HG03565 (cell line): ENCODE measurements around the gene LTBP4.

Experiments used
- ATAC-seq: cut with Tn5 transposase; IDR thresholded peaks from one replicate; pipeline ENCODE4 v1.9.1; 2021; ENCODE audit warnings: mild to moderate bottlenecking, moderate library complexity; ENCODE audit not compliant: unreplicated experiment

The LTBP4 gene

DNA sequence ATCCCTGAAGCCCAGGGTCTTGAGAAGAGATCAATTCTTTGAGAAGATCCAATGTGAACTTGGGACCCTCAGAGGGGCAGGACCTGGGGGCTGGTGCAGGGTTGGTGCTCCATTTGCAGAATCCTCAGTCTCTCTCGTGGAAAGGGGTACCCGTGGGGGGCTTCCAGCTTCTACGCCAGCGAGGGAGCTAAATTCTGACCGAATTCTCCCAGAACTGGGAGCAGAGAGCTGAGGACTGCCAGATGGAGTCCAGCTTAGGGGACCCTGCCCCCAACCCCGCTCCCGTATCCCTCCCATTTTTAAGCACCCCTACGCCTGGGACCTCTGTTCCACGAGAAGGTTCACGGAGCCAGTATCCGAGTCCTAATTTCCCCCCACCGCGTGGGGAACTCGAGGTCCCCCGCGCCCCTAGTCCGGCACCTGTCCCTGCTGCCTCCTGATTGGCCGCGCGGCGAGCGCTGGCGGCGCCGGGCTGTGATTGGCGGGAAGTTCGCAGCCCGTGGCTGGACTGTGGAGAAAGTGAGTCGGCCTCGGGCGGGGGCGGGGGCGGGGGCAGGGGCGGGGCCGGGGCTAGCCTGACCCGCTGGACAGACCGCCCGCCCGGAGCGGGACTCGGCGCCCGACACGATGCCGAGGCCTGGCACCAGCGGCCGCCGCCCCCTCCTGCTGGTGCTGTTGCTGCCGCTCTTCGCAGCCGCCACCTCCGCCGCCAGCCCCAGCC lies 4.4 kb upstream of the LTBP4 start:
- ATAC-seq: no peak

DNA sequence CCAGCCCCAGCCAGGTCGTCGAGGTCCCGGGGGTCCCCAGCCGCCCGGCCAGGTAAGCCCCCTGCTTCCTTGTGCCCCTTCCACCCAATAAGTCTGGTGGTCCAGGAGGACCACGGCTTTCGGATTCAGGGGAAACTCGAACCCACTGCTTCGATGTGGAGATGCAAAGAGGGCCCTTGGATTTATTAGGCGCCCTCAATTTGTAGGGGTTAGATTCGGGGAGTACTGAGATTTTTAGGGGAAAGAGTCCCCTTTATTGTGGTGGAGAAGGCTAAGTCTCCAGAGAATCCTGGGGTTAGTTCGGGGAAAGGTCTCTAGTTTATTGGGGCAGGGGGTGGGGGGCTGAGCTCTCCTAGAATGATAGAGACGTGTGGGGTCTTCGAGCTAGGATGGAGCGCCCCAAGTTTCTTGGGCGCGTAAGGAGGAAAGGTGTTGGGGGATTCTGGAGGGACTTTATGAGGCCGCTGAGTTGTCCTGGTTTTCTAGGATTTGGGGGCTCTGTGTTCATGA lies 3.8 kb upstream of the LTBP4 start:
- ATAC-seq: no peak

DNA sequence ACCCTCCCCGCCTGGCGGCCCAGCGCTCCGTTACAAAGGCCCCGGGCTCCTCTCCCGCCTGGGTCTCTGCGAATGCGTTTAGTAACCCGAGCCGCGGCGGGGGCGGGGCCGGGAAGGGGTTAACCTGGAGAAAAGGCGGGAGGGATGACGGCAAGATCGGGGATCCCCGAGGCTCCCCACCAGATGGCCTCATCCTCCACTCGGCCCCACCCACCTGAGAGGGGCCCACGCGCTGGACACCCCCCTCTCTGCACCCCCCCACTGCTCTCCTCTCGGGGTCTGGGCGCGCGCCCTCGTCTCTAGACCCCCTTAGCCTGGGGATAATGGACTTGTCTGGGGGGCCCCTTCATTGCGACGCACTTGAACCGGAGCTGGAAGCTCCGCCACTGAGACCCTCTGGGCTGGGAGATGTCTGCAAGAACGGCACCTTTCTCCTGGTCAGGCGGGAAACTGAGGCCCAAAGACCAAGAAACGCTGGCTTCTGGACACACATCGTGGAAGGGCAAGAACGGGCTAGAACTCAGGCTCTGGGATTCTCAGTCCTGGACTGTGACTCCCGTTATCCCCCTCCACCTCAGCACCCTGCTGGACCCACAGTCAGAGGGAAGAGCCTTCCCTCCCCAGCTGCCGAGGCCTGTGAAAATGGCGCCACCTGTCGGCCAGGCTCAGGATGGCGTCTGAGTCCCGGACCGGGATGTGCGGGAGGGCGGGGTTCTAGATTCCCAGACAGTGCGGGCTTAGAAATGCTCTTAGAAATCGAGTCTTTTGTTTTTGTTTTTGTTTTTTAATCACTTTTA lies 2.9 kb upstream of the LTBP4 start:
- ATAC-seq: no peak

DNA sequence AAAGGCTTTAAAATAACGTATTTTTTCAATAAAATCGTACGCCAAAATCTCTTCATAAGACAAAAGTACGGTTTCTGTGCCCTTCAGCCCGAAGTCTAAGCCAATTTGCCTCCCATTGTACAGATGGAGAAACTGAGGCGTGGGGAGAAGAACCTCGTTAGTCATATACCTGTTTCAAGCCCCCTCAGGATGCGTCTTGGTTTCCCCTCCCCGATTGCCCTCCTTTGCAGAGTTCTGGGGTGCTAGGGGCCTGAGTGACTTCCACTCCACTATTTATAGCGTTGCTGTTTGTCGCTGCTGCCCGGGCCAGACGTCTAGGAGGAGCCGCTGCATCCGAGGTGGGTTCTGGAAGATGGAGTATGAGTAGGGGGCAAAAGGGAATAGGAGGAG lies 2.3 kb upstream of the LTBP4 start:
- no peak for ATAC-seq

DNA sequence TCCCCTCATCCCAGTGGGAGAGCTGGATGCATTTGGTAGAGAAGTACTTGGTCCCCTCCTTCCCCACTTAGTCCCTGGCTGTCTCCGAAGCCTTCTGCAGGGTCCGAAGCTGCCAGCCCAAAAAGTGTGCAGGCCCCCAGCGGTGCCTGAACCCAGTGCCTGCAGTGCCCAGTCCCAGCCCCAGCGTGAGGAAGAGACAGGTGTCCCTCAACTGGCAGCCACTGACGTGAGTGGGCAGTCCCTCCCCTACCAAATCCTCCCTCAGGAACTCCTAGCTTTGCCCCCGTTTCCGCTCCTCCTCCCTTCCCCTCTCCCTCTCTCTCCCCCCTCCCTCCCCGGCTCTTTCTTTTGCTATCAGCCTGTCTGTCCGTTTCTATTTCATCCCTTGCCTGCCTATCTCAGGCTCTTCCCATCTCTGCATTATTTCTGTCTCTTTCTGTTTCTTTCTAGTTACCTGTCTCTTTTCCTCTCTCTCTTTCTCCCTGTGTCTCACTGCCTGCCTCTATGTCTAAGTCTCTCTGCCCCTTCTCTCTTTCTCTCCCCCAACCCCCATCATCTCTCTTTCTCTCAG lies 1.8 kb upstream of the LTBP4 start:
- ATAC-seq: no peak

DNA sequence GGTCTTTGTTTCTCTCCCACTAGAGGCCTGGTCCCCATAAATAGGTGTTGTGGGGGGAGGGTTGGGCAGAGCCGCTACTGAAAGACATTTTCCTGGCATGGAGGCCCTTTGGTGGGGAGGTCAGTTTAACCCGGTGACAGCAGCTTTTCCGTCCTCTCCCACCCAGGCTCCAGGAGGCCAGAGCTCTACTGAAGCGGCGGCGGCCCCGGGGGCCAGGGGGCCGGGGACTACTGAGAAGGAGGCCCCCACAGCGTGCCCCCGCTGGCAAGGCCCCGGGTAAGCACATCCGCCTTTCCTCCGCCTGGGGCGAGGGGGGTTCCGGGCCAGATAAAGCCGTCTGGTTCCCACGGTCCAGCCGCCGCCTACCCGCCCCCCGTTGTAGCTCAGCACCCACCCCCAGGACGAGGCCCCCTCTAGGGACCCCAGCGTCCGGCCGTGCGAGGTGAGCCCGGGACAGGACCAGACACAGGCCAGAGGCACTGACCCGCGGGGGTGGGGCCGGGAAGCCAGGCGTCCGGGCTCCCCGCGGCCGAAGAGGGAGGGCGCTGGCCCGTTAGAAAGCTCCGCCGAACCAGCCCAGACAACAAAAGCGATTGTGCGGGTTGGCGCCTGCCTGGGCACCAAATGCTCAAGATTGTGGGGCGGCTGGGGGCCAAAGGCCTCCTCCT lies 1.1 kb upstream of the LTBP4 start:
- no peak for ATAC-seq

DNA sequence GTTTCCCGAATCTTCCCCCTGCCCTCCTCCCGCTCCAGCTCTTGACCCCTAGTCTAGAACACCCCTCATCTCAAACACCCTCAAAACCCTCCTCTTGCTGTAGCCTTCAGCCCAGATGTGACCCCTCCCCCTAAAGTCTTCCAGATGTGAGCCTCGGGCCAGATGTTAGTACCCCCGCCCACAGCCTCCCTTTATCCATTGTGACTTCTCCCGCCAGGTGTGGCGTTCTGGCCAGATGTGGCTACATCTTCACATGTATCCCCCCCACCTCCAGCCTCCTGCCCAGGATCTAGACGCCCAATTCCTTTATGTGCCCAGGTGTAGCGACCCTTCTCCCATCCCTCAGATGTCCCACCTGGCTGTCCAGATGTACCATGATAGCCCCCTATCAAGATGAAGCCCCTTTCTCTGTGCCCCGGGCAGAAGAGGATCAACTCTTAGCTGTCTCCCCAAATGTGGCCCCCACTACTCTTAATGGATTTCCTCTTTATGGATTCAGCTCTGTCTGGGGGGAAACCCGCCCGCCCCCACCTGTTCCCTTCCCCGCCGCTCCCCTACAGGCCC lies 517 bp upstream of the LTBP4 start:
- no peak for ATAC-seq

DNA sequence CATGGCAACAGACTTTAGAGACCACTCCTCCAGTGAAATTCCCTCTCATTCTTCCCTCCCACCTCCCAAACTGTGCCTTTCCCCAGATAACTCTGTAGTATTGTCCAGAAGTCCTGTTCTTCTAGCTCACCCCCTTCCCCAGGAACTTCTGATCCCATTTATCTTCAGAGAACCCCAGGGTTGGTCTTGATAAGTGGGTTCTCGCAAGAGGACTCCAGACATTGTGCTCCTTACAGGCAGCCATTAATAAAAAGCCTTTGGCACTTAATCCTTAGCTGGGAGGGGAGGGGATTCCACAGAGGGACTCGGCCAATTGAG lies 1.9 kb downstream of the LTBP4 start:
- ATAC-seq: no peak

DNA sequence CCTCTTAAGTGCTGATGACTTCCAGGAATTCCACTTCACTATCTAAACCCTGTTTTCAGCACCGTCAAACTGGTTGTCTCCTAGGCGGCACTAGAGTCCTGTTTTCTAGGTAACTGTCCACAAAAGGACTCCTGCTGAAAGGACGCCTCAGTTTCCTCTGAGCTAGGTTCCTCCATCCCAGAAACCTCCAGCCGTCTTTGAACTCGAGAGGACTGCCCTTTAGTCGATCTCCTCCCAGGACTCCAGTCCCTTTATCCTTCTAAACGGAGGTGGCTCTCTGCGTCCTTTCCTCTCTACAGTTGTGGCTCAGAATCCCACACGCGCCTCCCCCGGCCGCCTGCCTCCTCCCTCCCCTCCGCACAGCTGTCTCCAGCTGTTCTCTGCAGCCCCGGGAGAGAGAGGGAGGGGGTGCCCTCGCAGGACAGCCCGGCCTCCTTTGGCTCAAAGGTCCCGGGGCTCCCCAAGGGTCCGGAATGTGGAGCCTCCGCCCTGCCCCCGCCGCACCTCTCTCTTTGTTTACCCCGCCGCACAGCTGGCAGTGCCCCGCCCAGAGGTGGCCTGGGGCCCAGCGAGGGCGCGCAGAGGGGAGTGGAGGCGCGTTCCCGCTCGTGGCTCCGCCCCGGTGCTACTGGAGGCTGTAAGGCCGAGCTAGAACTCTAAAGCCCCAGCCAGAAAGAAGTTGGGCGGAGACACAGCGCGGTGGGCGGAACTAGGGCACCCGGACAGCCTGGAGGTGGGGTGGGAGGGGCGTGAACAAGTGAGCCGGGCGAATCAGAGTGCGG lies 2.4 kb downstream of the LTBP4 start:
- peak; percentile 50 for ATAC-seq

DNA sequence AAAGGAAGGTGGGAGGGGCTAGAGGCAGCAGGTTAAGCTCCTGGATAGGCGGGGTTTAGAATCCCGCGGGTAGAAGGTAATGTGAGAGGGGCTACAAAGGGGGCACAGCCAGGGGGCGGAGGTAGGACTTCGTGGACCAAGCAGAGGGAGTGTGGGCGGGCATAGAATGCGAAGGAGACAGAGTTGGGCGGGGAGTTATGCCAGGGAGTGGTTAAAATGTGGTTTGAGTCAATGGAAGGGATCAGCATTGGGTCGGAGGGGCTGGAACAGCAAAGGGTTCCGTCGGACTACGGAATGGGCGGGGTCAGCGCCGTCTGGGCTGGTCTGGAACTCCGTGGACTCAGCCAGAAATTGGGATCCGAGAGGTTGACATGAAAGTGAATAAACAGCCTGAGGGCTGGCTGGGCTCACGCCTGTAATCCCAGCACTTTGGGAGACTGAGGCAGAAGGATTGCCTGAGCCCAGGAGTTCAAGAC lies 3.0 kb downstream of the LTBP4 start:
- ATAC-seq: no peak

DNA sequence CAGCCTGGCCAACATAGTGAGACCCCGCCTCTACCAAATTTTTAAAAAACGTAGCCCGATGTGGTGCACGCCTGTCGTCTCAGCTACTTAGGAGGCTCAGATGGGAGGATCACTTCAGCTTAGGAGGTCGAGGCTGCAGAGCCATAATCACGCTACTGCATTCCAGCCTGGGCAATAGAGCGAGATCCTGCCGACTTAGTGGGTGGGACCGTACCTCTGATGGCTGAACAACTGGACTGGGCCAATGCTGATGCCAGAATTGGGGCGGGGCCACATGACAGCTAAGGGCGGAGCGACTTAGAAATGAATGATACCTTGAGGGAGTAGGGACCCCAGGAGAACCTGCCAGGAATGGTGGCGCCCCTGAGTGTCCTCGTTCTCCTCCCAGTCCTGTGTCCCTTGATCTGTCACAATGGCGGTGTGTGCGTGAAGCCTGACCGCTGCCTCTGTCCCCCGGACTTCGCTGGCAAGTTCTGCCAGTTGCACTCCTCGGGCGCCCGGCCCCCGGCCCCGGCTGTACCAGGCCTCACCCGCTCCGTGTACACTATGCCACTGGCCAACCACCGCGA lies 3.6 kb downstream of the LTBP4 start:
- no peak for ATAC-seq

DNA sequence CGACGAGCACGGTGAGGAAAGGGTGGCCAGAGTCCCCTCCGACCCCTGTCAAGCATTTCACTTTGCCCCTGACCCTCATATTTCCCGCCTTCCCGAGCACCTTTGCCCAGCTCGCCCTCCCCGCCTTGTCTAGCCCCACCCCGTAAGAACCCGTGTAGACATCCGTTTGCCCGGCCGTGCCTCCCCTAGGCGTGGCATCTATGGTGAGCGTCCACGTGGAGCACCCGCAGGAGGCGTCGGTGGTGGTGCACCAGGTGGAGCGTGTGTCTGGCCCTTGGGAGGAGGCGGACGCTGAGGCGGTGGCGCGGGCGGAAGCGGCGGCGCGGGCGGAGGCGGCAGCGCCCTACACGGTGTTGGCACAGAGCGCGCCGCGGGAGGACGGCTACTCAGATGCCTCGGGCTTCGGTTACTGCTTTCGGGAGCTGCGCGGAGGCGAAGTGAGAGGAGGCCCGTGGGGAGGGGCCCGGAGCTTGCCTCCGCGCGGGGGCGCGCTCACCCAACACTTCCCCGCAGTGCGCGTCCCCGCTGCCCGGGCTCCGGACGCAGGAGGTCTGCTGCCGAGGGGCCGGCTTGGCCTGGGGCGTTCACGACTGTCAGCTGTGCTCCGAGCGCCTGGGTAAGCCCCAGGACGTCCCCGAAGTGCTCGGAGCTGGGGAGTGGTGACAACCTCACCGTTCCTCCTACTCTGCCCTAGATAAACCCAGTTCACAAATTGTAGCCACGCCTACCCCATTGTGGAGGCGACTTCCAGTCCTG lies 4.2 kb downstream of the LTBP4 start:
- no peak for ATAC-seq

DNA sequence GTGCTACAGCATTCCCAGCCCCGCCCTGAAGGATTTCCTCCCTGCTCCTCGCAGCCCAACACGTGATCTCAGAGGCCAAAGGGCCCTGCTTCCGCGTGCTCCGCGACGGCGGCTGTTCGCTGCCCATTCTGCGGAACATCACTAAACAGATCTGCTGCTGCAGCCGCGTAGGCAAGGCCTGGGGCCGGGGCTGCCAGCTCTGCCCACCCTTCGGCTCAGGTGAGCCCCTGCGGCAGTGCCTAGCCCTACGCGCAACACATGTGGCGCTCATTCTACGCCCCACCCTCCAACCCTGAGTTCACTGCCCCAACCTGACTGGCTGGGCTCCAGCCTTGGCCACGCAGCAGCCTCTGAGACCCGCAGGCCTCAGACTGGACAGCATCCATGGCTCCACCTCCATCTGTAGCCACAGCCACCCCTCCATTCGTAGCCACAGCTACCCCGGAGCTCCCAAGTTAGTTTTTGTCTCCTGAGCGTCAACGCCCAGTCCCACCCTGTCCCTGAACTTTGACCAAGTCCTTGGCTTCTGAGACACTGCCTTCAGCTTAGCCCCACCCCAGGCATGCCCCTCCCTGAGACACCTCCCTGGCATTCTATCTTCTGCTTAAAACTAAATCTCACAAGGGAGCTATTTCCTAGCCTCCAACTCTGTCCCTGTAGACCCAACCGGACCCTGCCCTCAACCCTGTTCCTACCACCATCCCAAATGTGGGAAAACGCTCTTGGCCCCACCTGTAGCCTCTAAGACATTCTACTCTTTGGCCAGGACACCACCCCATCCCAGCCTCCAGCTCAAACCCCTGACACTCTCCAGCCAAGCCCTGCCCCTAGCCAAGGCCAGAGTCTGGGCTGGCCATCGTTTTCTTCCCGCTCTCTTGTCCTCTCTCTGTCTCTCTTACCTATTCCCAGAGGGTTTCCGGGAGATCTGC lies 6.4 kb downstream of the LTBP4 start:
- ATAC-seq: no peak

DNA sequence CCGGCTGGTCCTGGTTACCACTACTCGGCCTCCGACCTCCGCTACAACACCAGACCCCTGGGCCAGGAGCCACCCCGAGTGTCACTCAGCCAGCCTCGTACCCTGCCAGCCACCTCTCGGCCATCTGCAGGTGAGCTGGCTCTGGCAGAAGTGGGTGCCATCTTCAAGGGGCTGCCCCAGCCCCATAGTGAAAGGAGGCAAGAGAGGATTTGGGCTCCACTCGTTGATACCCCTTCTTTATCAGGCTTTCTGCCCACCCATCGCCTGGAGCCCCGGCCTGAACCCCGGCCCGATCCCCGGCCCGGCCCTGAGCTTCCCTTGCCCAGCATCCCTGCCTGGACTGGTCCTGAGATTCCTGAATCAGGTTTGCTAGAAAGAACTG lies 7.1 kb downstream of the LTBP4 start:
- no peak for ATAC-seq

DNA sequence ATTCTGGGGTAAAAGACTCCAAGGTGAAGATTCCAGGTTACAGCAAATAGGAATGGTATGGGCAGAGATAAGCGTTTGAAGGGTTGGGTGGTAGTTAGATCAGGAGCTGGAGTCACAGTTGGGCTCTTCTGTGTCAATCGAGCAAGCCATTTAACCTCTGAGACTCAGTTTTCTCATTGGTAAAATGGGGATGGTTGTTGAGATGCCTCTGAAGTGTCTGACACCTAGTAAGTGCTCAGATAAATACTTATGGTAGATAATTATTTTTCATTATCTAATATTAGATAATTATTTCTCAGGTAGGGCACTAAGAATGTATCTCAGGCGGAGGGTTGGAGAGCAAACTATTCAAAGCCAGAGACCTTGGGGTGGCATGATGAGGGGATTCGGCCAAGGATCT lies 7.8 kb downstream of the LTBP4 start:
- no peak for ATAC-seq

DNA sequence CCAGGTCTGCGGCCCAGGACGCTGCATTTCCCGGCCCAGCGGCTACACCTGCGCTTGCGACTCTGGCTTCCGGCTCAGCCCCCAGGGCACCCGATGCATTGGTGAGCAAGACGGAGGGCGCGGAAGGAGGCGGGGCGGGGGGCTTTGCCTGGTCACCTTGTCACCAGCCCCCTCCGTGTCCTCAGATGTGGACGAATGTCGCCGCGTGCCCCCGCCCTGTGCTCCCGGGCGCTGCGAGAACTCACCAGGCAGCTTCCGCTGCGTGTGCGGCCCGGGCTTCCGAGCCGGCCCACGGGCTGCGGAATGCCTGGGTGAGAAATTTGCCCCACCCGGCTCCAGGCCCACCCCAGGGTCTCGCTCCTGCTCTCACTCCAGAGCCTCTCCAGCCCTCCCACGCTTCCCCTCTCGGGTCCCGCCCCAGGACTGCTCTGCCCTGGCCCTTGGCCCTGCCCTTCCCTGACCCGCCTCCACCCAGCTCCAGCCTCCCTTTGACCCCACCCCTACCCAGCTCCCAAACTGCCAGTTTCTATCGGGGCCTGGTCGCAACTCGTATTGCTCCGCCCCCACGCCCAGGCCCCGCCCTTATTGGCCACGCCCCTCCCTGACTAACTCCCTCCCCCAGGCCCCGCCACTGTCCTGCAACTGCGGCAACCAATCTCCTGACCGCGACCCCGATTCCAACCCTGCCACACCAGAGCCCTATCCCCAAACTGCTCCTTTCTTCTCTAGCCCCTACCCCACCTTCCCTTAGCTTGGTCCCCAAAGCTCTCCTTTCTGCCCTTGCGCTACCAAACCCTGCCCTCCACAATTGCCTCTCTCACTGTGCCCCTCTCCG lies 8.6 kb downstream of the LTBP4 start:
- ATAC-seq: no peak

DNA sequence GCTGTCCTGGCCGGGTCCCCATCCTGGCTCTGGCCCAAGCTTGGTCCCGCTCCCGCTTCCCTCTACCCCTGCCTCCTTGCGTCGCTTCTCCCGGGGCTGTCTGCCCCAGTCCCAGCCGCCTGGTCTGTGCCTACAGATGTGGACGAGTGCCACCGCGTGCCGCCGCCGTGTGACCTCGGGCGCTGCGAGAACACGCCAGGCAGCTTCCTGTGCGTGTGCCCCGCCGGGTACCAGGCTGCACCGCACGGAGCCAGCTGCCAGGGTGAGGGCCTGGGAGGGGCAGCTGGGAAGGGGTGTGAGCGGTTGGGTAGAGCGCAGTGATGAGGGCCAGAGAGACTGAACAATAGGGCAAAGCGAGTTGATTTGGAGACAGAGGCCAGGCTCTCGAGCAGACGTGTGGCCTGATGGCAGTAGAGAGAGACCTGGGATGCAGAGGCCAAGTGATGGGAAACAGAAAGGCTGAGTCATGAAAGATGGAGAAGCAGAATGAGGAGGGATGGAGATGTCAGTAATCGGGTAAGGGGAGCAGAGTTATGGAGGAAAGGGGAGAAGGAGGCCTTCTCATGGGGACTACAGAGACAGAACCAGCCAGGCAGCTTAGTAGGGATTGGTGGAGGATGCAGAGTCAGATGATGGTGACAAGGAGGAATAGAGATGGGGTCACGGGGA lies 9.4 kb downstream of the LTBP4 start:
- no peak for ATAC-seq
